ENCODE measurements around the gene HGFAC.
"Not testable (repeated sequence)": the region's sequence is repeated elsewhere in the genome, so short reads cannot be mapped to it uniquely, and the experiment has no call there.

Gene HGFAC

GRCh38 chr4:3407171-3407771, 34.5 kb upstream of the HGFAC start:
- H3K36me3 Mint-ChIP-seq, result no peaks in the 10 kb centered on the region
- H3K4me1 Mint-ChIP-seq (ENCODE audit: low read depth), result no peaks in the 10 kb centered on the region
- no peak overlapping the region for H3K4me3 Mint-ChIP-seq
- H3K9me3 Mint-ChIP-seq (ENCODE audit: low read depth), result no peaks in the 10 kb centered on the region
- no peaks in the 10 kb centered on the region for H3K27me3 Mint-ChIP-seq
- no peak overlapping the region for H3K27ac Mint-ChIP-seq

GRCh38 chr4:3407930-3408792, 33.6 kb upstream of the HGFAC start:
- no peaks in the 10 kb centered on the region for H3K4me1 Mint-ChIP-seq (ENCODE audit: low read depth)
- H3K27ac Mint-ChIP-seq, result no peak overlapping the region
- H3K9me3 Mint-ChIP-seq (ENCODE audit: low read depth), result no peaks in the 10 kb centered on the region
- no peak overlapping the region for H3K4me3 Mint-ChIP-seq
- H3K36me3 Mint-ChIP-seq, result no peaks in the 10 kb centered on the region
- H3K27me3 Mint-ChIP-seq, result no peaks in the 10 kb centered on the region

DNA sequence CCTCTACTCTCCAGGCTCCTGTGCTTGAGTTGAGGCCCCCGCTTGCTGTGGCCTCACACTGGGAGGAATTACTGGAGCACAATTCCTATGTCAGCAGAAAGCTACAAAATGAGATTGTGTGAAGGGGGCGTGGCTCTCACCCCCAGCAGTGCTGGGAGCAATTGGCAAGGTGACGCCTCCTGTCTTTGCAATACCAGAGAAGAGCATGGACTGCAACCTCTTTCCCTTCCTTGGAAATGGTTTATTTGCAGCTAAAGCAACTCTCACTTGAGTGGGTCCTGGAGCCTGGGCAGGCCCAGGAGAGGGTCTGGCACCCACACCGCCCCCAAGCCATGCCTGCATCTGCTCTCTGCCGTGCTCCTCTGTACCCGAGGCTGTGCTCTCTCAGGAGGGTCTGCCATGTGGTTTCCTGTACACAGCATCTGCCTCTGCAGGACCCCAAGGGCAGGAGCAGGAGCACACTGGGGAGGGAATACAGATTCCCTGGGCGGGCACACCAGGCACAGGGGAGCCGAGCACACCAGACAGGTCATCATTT, 32.9 kb upstream of the HGFAC start:
- H3K27ac Mint-ChIP-seq, result no peak overlapping the region
- H3K36me3 Mint-ChIP-seq, result no peaks in the 10 kb centered on the region
- H3K9me3 Mint-ChIP-seq (ENCODE audit: low read depth), result no peaks in the 10 kb centered on the region
- no peaks in the 10 kb centered on the region for H3K27me3 Mint-ChIP-seq
- no peak overlapping the region for H3K4me3 Mint-ChIP-seq
- no peaks in the 10 kb centered on the region for H3K4me1 Mint-ChIP-seq (ENCODE audit: low read depth)

- Mint-ChIP-seq H3K4me3 (no peak overlapping the region), H3K27ac (no peak overlapping the region), H3K27me3 (no peaks in the 10 kb centered on the region), H3K36me3 (no peaks in the 10 kb centered on the region), H3K4me1 (ENCODE audit: low read depth) (no peaks in the 10 kb centered on the region), H3K9me3 (ENCODE audit: low read depth) (no peaks in the 10 kb centered on the region)
Observed at GRCh38 chr4:3409571-3410091, 32.1 kb upstream of the HGFAC start.

DNA sequence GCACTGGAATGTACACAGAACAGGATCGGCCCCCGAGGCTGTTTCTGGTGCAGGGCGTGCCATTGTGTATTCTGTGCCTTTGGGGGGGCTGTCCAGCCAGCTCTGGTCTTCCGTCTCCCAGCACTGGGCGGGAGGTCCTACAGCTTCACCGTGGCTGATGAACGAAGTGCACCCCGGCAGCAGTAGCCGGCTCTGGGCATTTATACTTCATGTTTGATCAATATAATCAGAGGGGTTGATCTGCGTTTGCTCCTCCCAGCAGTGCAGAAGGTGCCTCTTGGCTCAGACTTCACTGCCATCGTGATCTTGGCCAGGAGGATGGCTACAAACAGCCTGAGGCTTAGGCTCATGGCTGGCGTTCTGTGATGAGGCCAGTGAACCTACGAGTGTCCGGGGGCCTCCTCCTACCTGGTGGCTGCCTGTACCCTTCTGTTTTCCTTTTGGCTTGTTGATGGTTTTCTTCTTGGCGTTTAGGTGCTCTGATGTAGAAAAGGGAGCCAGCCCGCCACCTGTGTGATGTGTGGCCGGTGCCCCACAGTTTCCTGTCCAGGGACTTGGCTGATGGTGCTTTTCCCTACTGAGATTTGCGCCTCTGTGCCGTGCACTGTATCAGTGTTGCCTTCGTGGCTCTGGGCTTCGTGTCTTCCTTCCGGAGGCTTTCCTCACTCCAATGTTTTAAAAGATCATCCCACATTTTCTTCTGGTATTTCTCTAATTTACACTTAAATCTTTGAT, 31.2 kb upstream of the HGFAC start:
- H3K4me1 Mint-ChIP-seq (ENCODE audit: low read depth), result no peaks in the 10 kb centered on the region
- H3K4me3 Mint-ChIP-seq, result no peak overlapping the region
- H3K27me3 Mint-ChIP-seq, result no peaks in the 10 kb centered on the region
- H3K27ac Mint-ChIP-seq, result no peak overlapping the region
- H3K36me3 Mint-ChIP-seq, result no peaks in the 10 kb centered on the region
- no peaks in the 10 kb centered on the region for H3K9me3 Mint-ChIP-seq (ENCODE audit: low read depth)

DNA sequence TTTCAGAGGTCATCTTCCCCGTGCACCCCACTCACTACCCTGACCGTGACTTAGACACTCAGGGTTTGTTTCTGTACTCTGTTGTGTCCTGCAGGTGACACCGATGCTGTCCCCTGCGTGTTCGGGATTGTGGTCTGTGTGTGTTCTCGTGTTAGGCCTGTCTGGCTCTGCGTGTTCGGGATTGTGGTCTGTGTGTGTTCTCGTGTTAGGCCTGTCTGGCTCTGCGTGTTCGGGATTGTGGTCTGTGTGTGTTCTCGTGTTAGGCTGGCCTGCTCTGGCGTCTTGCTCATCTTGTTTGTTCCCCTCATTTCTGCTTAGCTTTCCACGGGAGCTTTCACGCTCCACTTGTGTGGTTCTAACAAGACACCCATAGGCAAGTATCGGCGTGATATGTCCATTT, 30.6 kb upstream of the HGFAC start:
- not testable (repeated sequence) for H3K27me3 Mint-ChIP-seq; H3K4me3 Mint-ChIP-seq; H3K9me3 Mint-ChIP-seq (ENCODE audit: low read depth); H3K27ac Mint-ChIP-seq; H3K36me3 Mint-ChIP-seq; H3K4me1 Mint-ChIP-seq (ENCODE audit: low read depth)

GRCh38 chr4:3411676-3412075, 30.1 kb upstream of the HGFAC start:
- Mint-ChIP-seq H3K27me3 (no peaks in the 10 kb centered on the region), H3K4me1 (ENCODE audit: low read depth) (no peaks in the 10 kb centered on the region), H3K36me3 (no peaks in the 10 kb centered on the region), H3K4me3 (no peak overlapping the region), H3K27ac (no peak overlapping the region), H3K9me3 (ENCODE audit: low read depth) (no peaks in the 10 kb centered on the region)

GRCh38 chr4:3412257-3413020, 29.3 kb upstream of the HGFAC start:
- Mint-ChIP-seq H3K36me3 (no peaks in the 10 kb centered on the region), H3K9me3 (ENCODE audit: low read depth) (no peaks in the 10 kb centered on the region), H3K4me1 (ENCODE audit: low read depth) (no peaks in the 10 kb centered on the region), H3K27ac (no peak overlapping the region), H3K27me3 (no peaks in the 10 kb centered on the region), H3K4me3 (no peak overlapping the region)

DNA sequence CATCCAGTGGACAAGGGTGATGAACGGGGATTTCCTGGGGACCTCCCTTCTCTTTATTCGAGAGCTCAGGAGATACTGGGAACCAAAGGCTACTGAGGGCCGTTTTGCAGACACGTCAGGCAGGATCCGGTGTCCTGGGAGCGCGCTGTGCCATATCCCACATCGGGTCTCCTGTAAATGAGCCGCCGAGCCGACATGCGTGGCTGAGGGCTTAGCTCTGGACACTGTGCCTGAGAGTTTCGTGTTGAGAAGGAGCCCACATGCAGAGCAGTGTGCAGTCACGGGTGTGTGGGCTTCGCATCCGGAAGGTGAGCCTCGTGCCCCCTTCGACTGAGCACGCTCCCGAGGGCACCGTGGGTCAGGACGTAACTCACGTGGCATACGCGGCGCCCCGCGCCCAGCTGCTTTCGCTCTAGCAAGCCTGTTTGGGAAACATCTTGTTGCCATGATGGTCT, 28.5 kb upstream of the HGFAC start:
- H3K27me3 Mint-ChIP-seq, result no peaks in the 10 kb centered on the region
- H3K4me1 Mint-ChIP-seq (ENCODE audit: low read depth), result no peaks in the 10 kb centered on the region
- H3K4me3 Mint-ChIP-seq, result no peak overlapping the region
- no peaks in the 10 kb centered on the region for H3K9me3 Mint-ChIP-seq (ENCODE audit: low read depth)
- no peak overlapping the region for H3K27ac Mint-ChIP-seq
- peaks cover 3% of the 10 kb centered on the region for H3K36me3 Mint-ChIP-seq

- Mint-ChIP-seq H3K27ac (no peak overlapping the region), H3K27me3 (no peaks in the 10 kb centered on the region), H3K4me3 (no peak overlapping the region), H3K36me3 (peaks cover 3% of the 10 kb centered on the region), H3K4me1 (ENCODE audit: low read depth) (no peaks in the 10 kb centered on the region), H3K9me3 (ENCODE audit: low read depth) (no peaks in the 10 kb centered on the region)
Observed at GRCh38 chr4:3413675-3414420, 27.9 kb upstream of the HGFAC start.

DNA sequence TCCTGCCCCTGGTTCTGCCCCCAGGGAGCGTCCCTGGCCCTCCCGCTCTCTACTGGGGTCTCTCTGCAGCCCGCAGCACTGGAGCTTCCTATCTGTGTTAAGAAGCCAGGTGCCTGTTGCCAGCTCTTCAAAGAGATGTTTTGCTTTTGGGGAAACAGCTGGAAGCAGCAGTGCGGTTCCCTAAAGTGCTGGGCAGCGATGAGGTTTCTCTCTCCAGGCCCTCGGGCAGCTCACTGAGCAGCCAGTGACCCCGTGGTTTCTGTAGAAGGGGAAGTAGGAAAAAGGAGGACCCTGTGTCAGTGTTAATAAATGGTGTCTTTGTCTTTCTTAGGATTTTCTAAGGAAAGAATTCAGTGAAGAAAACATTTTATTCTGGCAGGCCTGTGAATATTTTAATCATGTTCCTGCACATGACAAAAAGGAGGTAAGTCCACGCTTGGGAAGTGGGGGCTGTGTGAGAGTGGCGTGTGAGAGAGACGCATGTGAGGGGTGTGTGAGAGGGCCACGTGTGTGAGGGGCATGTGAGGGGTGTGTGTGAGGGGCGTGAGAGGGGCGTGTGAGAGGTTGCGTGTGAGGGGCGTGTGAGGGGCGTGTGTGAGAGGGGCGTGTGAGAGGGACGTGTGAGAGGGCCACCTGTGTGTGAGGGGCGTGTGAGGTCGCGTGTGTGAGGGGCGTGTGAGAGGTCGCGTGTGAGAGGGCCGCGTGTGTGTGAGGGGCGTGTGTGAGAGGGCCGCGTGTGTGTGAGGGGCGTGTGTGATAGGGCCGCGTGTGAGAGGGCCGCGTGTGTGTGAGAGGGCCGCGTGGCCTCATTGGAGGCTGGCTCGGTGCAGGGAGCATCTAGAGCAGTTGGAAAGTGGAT, 27.1 kb upstream of the HGFAC start:
- Mint-ChIP-seq H3K27me3 (no peaks in the 10 kb centered on the region), H3K36me3 (peaks cover 3% of the 10 kb centered on the region), H3K9me3 (ENCODE audit: low read depth) (no peaks in the 10 kb centered on the region), H3K4me1 (ENCODE audit: low read depth) (no peaks in the 10 kb centered on the region), H3K27ac (no peak overlapping the region), H3K4me3 (no peak overlapping the region)

DNA sequence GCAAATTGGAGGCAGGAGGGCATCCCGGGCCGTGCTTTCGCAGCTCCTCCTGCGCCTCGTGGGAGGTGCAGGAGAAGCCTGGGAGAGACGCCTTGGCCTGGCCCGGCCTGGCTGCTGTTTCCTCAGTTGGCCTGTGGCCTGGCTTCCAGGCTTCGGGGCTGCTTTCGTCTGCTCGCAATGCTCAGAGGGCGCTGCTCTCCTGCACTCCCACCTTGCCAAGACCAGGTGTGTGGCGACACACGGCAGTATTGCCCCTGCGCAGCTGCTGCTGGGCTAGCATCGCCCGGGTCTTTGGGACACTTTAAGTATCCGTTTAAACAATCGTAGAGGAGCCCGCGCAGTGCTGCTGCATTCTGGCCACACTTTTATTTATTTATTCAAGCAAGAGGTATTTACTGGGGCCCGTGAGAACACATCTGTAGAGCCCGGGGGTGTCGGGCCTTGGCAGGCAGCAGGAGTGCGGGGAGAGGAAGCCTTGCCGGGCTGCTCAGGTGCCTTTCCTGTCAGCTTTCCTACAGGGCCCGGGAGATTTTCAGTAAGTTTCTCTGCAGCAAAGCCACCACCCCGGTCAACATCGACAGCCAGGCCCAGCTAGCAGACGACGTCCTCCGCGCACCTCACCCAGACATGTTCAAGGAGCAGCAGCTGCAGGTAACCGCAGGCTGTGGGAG, 26.2 kb upstream of the HGFAC start:
- H3K9me3 Mint-ChIP-seq (ENCODE audit: low read depth), result no peaks in the 10 kb centered on the region
- no peaks in the 10 kb centered on the region for H3K4me1 Mint-ChIP-seq (ENCODE audit: low read depth)
- H3K36me3 Mint-ChIP-seq, result peaks cover 3% of the 10 kb centered on the region
- H3K27me3 Mint-ChIP-seq, result no peaks in the 10 kb centered on the region
- no peak overlapping the region for H3K4me3 Mint-ChIP-seq
- no peak overlapping the region for H3K27ac Mint-ChIP-seq

- Mint-ChIP-seq H3K27me3 (no peaks in the 10 kb centered on the region), H3K36me3 (peaks cover 3% of the 10 kb centered on the region), H3K4me1 (ENCODE audit: low read depth) (no peaks in the 10 kb centered on the region)
Observed at GRCh38 chr4:3416270-3416669, 25.5 kb upstream of the HGFAC start.

More at GRCh38 chr4:3416270-3416669, 25.5 kb upstream of the HGFAC start:
- Mint-ChIP-seq H3K4me3 (no peak overlapping the region), H3K27ac (no peak overlapping the region), H3K9me3 (ENCODE audit: low read depth) (no peaks in the 10 kb centered on the region)
